GM23338 (cell line): Measurements from ENCODE around the gene MYPOP. TPM values are rescaled to one million over a fixed set of nuclear protein-coding genes. Genes with fewer than 3 reads are reported as not detected.

Experiments
- ATAC-seq: fragments of 200-7000 bp; cut with Tn5 transposase; 3 replicates; pipeline ENCODE4 v1.9.1; 2020
- DNase-seq: peaks from one replicate; pipeline ENCODE4 v3.0.0-alpha.2; 2015; ENCODE audit warnings: low spot score
- H2AFZ ChIP-seq: fragments of 200-600 bp; sonication (generic); 2 replicates; pipeline ENCODE4 v1.8.0; 2016; ENCODE audit warnings: antibody characterized with exemption, mild to moderate bottlenecking, moderate library complexity
- H3F3A ChIP-seq: fragments of 200-600 bp; sonication (generic); replicated peaks from 2 replicates; pipeline ENCODE4 v1.8.0; 2017; ENCODE audit warnings: antibody characterized with exemption, mixed run types, low read depth
- H3K27ac ChIP-seq: fragments of 200-600 bp; sonication (generic); 2 replicates; pipeline ENCODE4 v1.6.1; 2016; ENCODE audit warnings: low read depth
- H3K27me3 ChIP-seq: fragments of 200-600 bp; sonication (generic); 2 replicates; pipeline ENCODE4 v1.8.0; 2016; ENCODE audit warnings: mild to moderate bottlenecking, mixed run types, moderate library complexity; ENCODE audit not compliant: insufficient read depth
- H3K36me3 ChIP-seq: fragments of 200-600 bp; sonication (generic); 2 replicates; pipeline ENCODE4 v1.8.0; 2016; ENCODE audit warnings: mild to moderate bottlenecking; ENCODE audit not compliant: insufficient read depth
- H3K4me1 ChIP-seq: fragments of 200-600 bp; sonication (generic); 2 replicates; pipeline ENCODE4 v1.8.0; 2016; ENCODE audit warnings: mild to moderate bottlenecking, moderate library complexity; ENCODE audit not compliant: insufficient read depth
- H3K4me2 ChIP-seq: fragments of 200-600 bp; sonication (generic); 2 replicates; pipeline ENCODE4 v1.7.1; 2017; ENCODE audit warnings: mixed run types
- H3K4me3 ChIP-seq: fragments of 200-600 bp; sonication (generic); 2 replicates; pipeline ENCODE4 v1.6.1; 2016; ENCODE audit warnings: mixed run types
- H3K79me2 ChIP-seq: fragments of 200-600 bp; sonication (generic); replicated peaks from 2 replicates; pipeline ENCODE4 v1.8.0; 2017; ENCODE audit warnings: mild to moderate bottlenecking; ENCODE audit not compliant: insufficient read depth
- H3K9me2 ChIP-seq: fragments of 200-600 bp; sonication (generic); 2 replicates; pipeline ENCODE4 v1.8.0; 2017; ENCODE audit not compliant: insufficient read depth
- H4K20me1 ChIP-seq: fragments of 200-600 bp; sonication (generic); replicated peaks from 2 replicates; pipeline ENCODE4 v1.8.0; 2017; ENCODE audit warnings: mild to moderate bottlenecking; ENCODE audit not compliant: insufficient read depth
- H3K27ac Mint-ChIP-seq: 2 replicates; pipeline ENCODE4 v1.8.0; 2020; ENCODE audit warnings: inconsistent platforms, mild to moderate bottlenecking, moderate library complexity, mixed read lengths
- H3K27me3 Mint-ChIP-seq: 3 replicates; pipeline ENCODE4 v1.8.0; 2022; ENCODE audit warnings: low read depth, mild to moderate bottlenecking, moderate library complexity, mixed read lengths, inconsistent platforms; ENCODE audit not compliant: insufficient read depth, poor library complexity
- H3K36me3 Mint-ChIP-seq: 3 replicates; pipeline ENCODE4 v1.8.0; 2021; ENCODE audit warnings: low read depth, mild to moderate bottlenecking, inconsistent platforms, moderate library complexity, mixed read lengths
- H3K4me1 Mint-ChIP-seq: 3 replicates; pipeline ENCODE4 v1.8.0; 2020; ENCODE audit warnings: mild to moderate bottlenecking, inconsistent platforms, mixed read lengths
- H3K4me3 Mint-ChIP-seq: 3 replicates; pipeline ENCODE4 v1.8.0; 2021; ENCODE audit warnings: moderate library complexity, mild to moderate bottlenecking, inconsistent platforms, mixed read lengths
- H3K9me3 Mint-ChIP-seq: 3 replicates; pipeline ENCODE4 v1.8.0; 2020; ENCODE audit warnings: moderate library complexity, mild to moderate bottlenecking, inconsistent platforms, mixed read lengths
- CREB1 ChIP-seq: fragments of 250-450 bp; sonication (Bioruptor Pico); IDR thresholded peaks from 2 replicates; pipeline ENCODE4 v1.5.0; 2020; ENCODE audit warnings: low read depth, mild to moderate bottlenecking, moderate library complexity
- EZH2 ChIP-seq: fragments of 200-600 bp; sonication (generic); IDR thresholded peaks from one replicate; pipeline ENCODE4 v1.8.0; 2017; ENCODE audit warnings: antibody characterized with exemption, mild to moderate bottlenecking, low read depth; ENCODE audit not compliant: unreplicated experiment
- EZH2phosphoT487 ChIP-seq: fragments of 200-600 bp; sonication (generic); IDR thresholded peaks from one replicate; pipeline ENCODE4 v1.8.1; 2018; ENCODE audit warnings: antibody characterized with exemption; ENCODE audit not compliant: unreplicated experiment
- JUNB ChIP-seq: IDR thresholded peaks from one replicate; pipeline ENCODE4 v1.6.1; 2016; ENCODE audit warnings: antibody characterized with exemption; ENCODE audit not compliant: unreplicated experiment
- NANOG ChIP-seq: IDR thresholded peaks from 2 replicates; pipeline ENCODE4 v1.6.1; 2016; ENCODE audit warnings: antibody characterized with exemption, borderline replicate concordance
- POLR2AphosphoS5 ChIP-seq: IDR thresholded peaks from 2 replicates; pipeline ENCODE4 v1.6.1; 2016; ENCODE audit warnings: antibody characterized with exemption, low read depth
- REST ChIP-seq: IDR thresholded peaks from one replicate; pipeline ENCODE4 v1.6.1; 2018; ENCODE audit warnings: antibody characterized with exemption; ENCODE audit not compliant: unreplicated experiment
- STAT1 ChIP-seq: IDR thresholded peaks from one replicate; pipeline ENCODE4 v1.6.1; 2016; ENCODE audit warnings: antibody characterized with exemption; ENCODE audit not compliant: unreplicated experiment
- ZNF114 ChIP-seq: fragments of 250-450 bp; sonication (Bioruptor Pico); IDR thresholded peaks from 2 replicates; pipeline ENCODE4 v1.5.0; 2020; ENCODE audit warnings: mild to moderate bottlenecking, moderate library complexity
- ZNF331 ChIP-seq: fragments of 250-450 bp; sonication (Bioruptor Pico); IDR thresholded peaks from 2 replicates; pipeline ENCODE4 v1.5.0; 2020; ENCODE audit warnings: low read depth, mild to moderate bottlenecking, moderate library complexity
- ZNF462 ChIP-seq: fragments of 250-450 bp; sonication (Bioruptor Pico); IDR thresholded peaks from 2 replicates; pipeline ENCODE4 v1.5.0; 2020; ENCODE audit warnings: mild to moderate bottlenecking, moderate library complexity
- polyA plus RNA-seq: library from polyadenylated mRNA; unstranded; fragments of >200 nt; fragmentation: Nextera tagmentation; extraction: Ambion mirVana; gene quantifications from 2 replicates; pipeline ENCODE4 v1.2.1, GENCODE V29; 2016
- total RNA-seq: library from RNA; depleted of rRNA; stranded (reverse); fragments of >200 nt; shearing (Covaris generic); gene quantifications from 2 replicates; pipeline ENCODE4 v1.2.3, GENCODE V29; 2014
- TF ChIP-seq, protein P1 (sequence below), 2 experiments: fragments of 200-600 bp in 1 of 2; sonication (generic) in 1 of 2; conservative IDR thresholded peaks; 2 replicates each; pipeline versions ENCODE4 v1.5.1 to v1.6.1; 2016 to 2017; ENCODE audit warnings: antibody characterized with exemption in 2 of 2, low read depth in 2 of 2, mild to moderate bottlenecking in 2 of 2, moderate library complexity in 1 of 2

Gene MYPOP
- total and polyA plus RNA-seq, 2 experiments from 2014 or later = 3.0 to 6.9 TPM

DNA sequence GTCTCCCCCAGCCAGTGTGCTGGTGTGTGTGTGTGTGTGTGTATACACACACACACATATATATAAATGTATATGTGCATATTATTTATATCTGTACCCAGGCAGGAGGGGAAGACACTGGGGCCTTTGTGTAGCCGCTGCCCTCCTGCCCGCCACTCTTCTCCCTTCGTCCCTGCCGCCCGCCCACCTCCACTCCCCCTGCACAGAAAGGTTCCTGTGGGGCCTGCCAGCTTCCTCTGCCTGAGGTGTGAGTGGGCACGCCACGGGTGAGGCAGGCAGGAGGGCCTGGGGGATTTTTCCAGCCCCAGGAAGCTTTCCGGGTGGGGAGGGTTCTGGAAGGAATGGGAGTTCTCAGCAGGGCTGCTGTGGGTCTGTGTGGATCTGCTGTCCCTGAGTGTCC lies 23.4 kb downstream of the MYPOP start:
- TF ChIP-seq NANOG = no peak
- no peak for TF ChIP-seq ZNF462 (CRISPR knock-in tag)
- no peak for TF ChIP-seq STAT1
- no peak for TF ChIP-seq REST
- TF ChIP-seq EZH2phosphoT487 = no peak
- no peak for TF ChIP-seq EZH2
- TF ChIP-seq JUNB = no peak
- TF ChIP-seq ZNF331 (CRISPR knock-in tag) = no peak
- TF ChIP-seq, protein P1, sequence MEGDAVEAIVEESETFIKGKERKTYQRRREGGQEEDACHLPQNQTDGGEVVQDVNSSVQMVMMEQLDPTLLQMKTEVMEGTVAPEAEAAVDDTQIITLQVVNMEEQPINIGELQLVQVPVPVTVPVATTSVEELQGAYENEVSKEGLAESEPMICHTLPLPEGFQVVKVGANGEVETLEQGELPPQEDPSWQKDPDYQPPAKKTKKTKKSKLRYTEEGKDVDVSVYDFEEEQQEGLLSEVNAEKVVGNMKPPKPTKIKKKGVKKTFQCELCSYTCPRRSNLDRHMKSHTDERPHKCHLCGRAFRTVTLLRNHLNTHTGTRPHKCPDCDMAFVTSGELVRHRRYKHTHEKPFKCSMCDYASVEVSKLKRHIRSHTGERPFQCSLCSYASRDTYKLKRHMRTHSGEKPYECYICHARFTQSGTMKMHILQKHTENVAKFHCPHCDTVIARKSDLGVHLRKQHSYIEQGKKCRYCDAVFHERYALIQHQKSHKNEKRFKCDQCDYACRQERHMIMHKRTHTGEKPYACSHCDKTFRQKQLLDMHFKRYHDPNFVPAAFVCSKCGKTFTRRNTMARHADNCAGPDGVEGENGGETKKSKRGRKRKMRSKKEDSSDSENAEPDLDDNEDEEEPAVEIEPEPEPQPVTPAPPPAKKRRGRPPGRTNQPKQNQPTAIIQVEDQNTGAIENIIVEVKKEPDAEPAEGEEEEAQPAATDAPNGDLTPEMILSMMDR (conservative IDR thresholded peaks at IDR 0.05; ENCODE audit: low read depth in 2 of 2) = no peak
- TF ChIP-seq ZNF114 (CRISPR knock-in tag) = no peak
- TF ChIP-seq CREB1 (CRISPR knock-in tag) = no peak
- no peak for TF ChIP-seq POLR2AphosphoS5
- Mint-ChIP-seq H3K4me3 (no peak overlapping the region; the same call in 2 of the 3 replicates), H3K27ac (no peak overlapping the region), H3K9me3 (peaks cover 2% of the 10 kb centered on the region; the same call in 1 of the 3 replicates), H3K4me1 (peaks cover 52% of the 10 kb centered on the region), H3K27me3 (peaks cover 26% of the 10 kb centered on the region), H3K36me3 (peaks cover 9% of the 10 kb centered on the region)
- Histone ChIP-seq H3F3A (peaks cover 24% of the 10 kb centered on the region; the same call in 1 of the 2 replicates), H4K20me1 (0 out of 2 replicates have a peak, but pooled peaks cover 4% of the 10 kb centered on the region), H3K4me2 (no peak overlapping the region), H3K4me1 (peaks cover 28% of the 10 kb centered on the region), H3K27me3 (no peaks in the 10 kb centered on the region), H3K79me2 (no peaks in the 10 kb centered on the region), H3K27ac (no peak overlapping the region), H3K9me2 (no peaks in the 10 kb centered on the region), H2AFZ (no peak overlapping the region), H3K4me3 (no peak overlapping the region), H3K36me3 (no peaks in the 10 kb centered on the region)
- ATAC-seq = no peak
- DNase-seq = no peak
